SHP77 treated with DMSO at 0.1 percent for 48 hours (cell line): ENCODE results near the gene LRRC7.
"Not testable (repeated sequence)": the region's sequence is repeated elsewhere in the genome, so short reads cannot be mapped to it uniquely, and the experiment has no call there.

Source experiments
- DNase-seq: peaks from one replicate; lab custom pipeline; 2025; lab: John Stamatoyannopoulos, UW

Gene LRRC7

GRCh38 chr1:69878338-69878737 is 310.6 kb downstream of the LRRC7 start:
- no peak for DNase-seq

GRCh38 chr1:69888016-69888415 is 320.3 kb downstream of the LRRC7 start:
- DNase-seq, result not testable (repeated sequence)

GRCh38 chr1:69888657-69889056 is 320.9 kb downstream of the LRRC7 start:
- no peak for DNase-seq

GRCh38 chr1:69898403-69898947 is 330.8 kb downstream of the LRRC7 start:
- no peak for DNase-seq

GRCh38 chr1:69911301-69911801 is 343.6 kb downstream of the LRRC7 start:
- DNase-seq, result no peak

GRCh38 chr1:69913977-69914376 is 346.3 kb downstream of the LRRC7 start:
- no peak for DNase-seq

- no peak for DNase-seq
Observed at GRCh38 chr1:69914976-69915765, 347.4 kb downstream of the LRRC7 start.

GRCh38 chr1:69919129-69919921 is 351.6 kb downstream of the LRRC7 start:
- no peak for DNase-seq

- no peak for DNase-seq
Observed at GRCh38 chr1:69919922-69920273, 352.2 kb downstream of the LRRC7 start.

- no peak for DNase-seq
Observed at GRCh38 chr1:69920426-69920825, 352.7 kb downstream of the LRRC7 start.

GRCh38 chr1:69921486-69921885 is 353.8 kb downstream of the LRRC7 start:
- no peak for DNase-seq

- DNase-seq, result not testable (repeated sequence)
Observed at GRCh38 chr1:69928234-69928633, 360.5 kb downstream of the LRRC7 start.

- DNase-seq, result no peak
Observed at GRCh38 chr1:69929308-69930057, 361.8 kb downstream of the LRRC7 start.

- no peak for DNase-seq
Observed at GRCh38 chr1:69930396-69930795, 362.7 kb downstream of the LRRC7 start.

- DNase-seq, result no peak
Observed at GRCh38 chr1:69932760-69933159, 365.0 kb downstream of the LRRC7 start.

- DNase-seq, result no peak
Observed at GRCh38 chr1:69940231-69940630, 372.5 kb downstream of the LRRC7 start.

- no peak for DNase-seq
Observed at GRCh38 chr1:69940816-69941215, 373.1 kb downstream of the LRRC7 start.

GRCh38 chr1:69943030-69943429 is 375.3 kb downstream of the LRRC7 start:
- DNase-seq, result no peak

- no peak for DNase-seq
Observed at GRCh38 chr1:69946935-69947334, 379.2 kb downstream of the LRRC7 start.

GRCh38 chr1:69947837-69948236 is 380.1 kb downstream of the LRRC7 start:
- no peak for DNase-seq

GRCh38 chr1:69952676-69953075 is 385.0 kb downstream of the LRRC7 start:
- DNase-seq, result no peak

- not testable (repeated sequence) for DNase-seq
Observed at GRCh38 chr1:69962452-69962851, 394.7 kb downstream of the LRRC7 start.
